GM12891 (cell line): ENCODE results near the gene CFL2.

Experiments used
- POLR2A ChIP-seq: IDR thresholded peaks from 2 replicates; pipeline ENCODE4 v1.6.1; 2011; ENCODE audit warnings: low read depth, low read length, control low read depth
- POLR2AphosphoS5 ChIP-seq: IDR thresholded peaks from 2 replicates; pipeline ENCODE4 v1.6.1; 2011; ENCODE audit warnings: low read depth, low read length, control low read depth
- TAF1 ChIP-seq: IDR thresholded peaks from 2 replicates; pipeline ENCODE4 v1.6.1; 2011; ENCODE audit warnings: low read depth, low read length, control low read depth

DNA sequence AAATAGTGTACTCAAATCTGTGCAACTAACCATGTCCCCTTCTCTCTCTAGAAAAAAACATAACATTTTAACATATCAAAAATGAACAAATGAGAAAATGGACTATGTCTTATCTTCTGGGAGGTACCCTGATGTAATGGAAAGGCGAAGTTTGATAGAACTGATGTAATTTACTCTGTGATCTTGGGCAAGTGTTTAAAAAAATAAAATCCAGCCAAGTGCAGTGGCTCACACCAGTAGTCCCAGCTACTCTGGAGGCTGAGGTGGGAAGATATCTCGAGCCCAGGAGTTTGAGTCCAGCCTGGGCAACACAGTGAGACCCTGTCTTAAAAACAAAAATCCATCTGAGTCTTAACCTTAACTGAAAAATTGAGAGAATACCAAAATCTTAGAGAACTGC, 35.8 kb upstream of the CFL2 start:
- TF ChIP-seq POLR2A (no peak), POLR2AphosphoS5 (no peak), TAF1 (no peak)
